Gastrocnemius medialis (tissue), 4 donors: ENCODE measurements around the gene KDM6B.

Experiments used
- CTCF ChIP-seq, 5 experiments: fragments of 450-650 bp in 3 of 5; fragments of 200-600 bp in 2 of 5; sonication (generic) in 2 of 5; IDR thresholded peaks in 4 of 5; conservative IDR thresholded peaks in 1 of 5; 1 replicate in 4 of 5; 2 replicates in 1 of 5; pipeline ENCODE4 v1.5.1; 2016 to 2019; ENCODE audit warnings: antibody characterized with exemption in 5 of 5, mild to moderate bottlenecking in 3 of 5, moderate library complexity in 3 of 5
- POLR2A ChIP-seq, 2 donors: fragments of 450-650 bp; IDR thresholded peaks; one replicate each; pipeline ENCODE4 v1.6.1; 2017; ENCODE audit warnings: antibody characterized with exemption in 2 of 2, mild to moderate bottlenecking in 2 of 2, moderate library complexity in 2 of 2

GRCh38 chr17:7882629-7883028 lies 48.6 kb downstream of the KDM6B start:
- TF ChIP-seq CTCF (IDR thresholded peaks at IDR 0.05 in 4 of 5, conservative IDR thresholded peaks at IDR 0.05 in 1 of 5), result no peak
- no peak for TF ChIP-seq POLR2A (IDR thresholded peaks at IDR 0.05)
